ENCODE measurements around the gene ATG7.

- no peak for TF ChIP-seq EP300 (IDR thresholded peaks at IDR 0.05)
- TF ChIP-seq, protein P1, sequence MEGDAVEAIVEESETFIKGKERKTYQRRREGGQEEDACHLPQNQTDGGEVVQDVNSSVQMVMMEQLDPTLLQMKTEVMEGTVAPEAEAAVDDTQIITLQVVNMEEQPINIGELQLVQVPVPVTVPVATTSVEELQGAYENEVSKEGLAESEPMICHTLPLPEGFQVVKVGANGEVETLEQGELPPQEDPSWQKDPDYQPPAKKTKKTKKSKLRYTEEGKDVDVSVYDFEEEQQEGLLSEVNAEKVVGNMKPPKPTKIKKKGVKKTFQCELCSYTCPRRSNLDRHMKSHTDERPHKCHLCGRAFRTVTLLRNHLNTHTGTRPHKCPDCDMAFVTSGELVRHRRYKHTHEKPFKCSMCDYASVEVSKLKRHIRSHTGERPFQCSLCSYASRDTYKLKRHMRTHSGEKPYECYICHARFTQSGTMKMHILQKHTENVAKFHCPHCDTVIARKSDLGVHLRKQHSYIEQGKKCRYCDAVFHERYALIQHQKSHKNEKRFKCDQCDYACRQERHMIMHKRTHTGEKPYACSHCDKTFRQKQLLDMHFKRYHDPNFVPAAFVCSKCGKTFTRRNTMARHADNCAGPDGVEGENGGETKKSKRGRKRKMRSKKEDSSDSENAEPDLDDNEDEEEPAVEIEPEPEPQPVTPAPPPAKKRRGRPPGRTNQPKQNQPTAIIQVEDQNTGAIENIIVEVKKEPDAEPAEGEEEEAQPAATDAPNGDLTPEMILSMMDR (IDR thresholded peaks at IDR 0.05) = no peak
- no peak for TF ChIP-seq POLR2AphosphoS5 (IDR thresholded peaks at IDR 0.05)
Measured at GRCh38 chr3:11272906-11273574, 843 bp downstream of the ATG7 start.
